Neural cell (in vitro differentiated cells): ENCODE data around the gene OR2D2. TPM values are rescaled to one million over a fixed set of nuclear protein-coding genes. Genes with fewer than 3 reads are reported as not detected.

Experiments
- H2AFZ ChIP-seq: fragments of 200-600, 300-800 bp; sonication (generic), shearing (Covaris generic); 2 replicates; pipeline ENCODE4 v1.6.0; 2014; ENCODE audit warnings: low read depth, mild to moderate bottlenecking, antibody characterized with exemption, low read length, moderate library complexity
- H3F3A ChIP-seq: fragments of 200-600 bp; shearing (Covaris generic); 2 replicates; pipeline ENCODE4 v1.6.1; 2016; ENCODE audit warnings: mild to moderate bottlenecking, moderate library complexity, mixed read lengths, antibody characterized with exemption, low read length; ENCODE audit not compliant: insufficient read depth, poor library complexity, severe bottlenecking
- H3K27ac ChIP-seq: fragments of 200-600, 300-800 bp; sonication (generic), shearing (Covaris generic); 2 replicates; pipeline ENCODE4 v1.5.1; 2014; ENCODE audit warnings: mild to moderate bottlenecking, low read length, moderate library complexity
- H3K27me3 ChIP-seq: fragments of 300-800, 200-600 bp; sonication (generic), shearing (Covaris generic); 2 replicates; pipeline ENCODE4 v1.6.0; 2014; ENCODE audit warnings: mild to moderate bottlenecking, low read depth, low read length, moderate library complexity; ENCODE audit not compliant: insufficient read depth
- H3K36me3 ChIP-seq: fragments of 300-800, 200-600 bp; sonication (generic), shearing (Covaris generic); 2 replicates; pipeline ENCODE4 v1.5.1; 2014; ENCODE audit warnings: mild to moderate bottlenecking, antibody characterized with exemption, low read length, moderate library complexity; ENCODE audit not compliant: insufficient read depth
- H3K4me2 ChIP-seq: fragments of 300-800, 200-600 bp; sonication (generic), shearing (Covaris generic); 2 replicates; pipeline ENCODE4 v1.6.0; 2014; ENCODE audit warnings: mild to moderate bottlenecking, low read length
- H3K4me3 ChIP-seq: fragments of 300-800, 200-600 bp; sonication (generic), shearing (Covaris generic); 2 replicates; pipeline ENCODE4 v1.5.1; 2014; ENCODE audit warnings: mild to moderate bottlenecking, low read length, moderate library complexity
- H3K79me2 ChIP-seq: fragments of 200-600 bp; shearing (Covaris generic); replicated peaks from 2 replicates; pipeline ENCODE4 v1.6.0; 2014; ENCODE audit warnings: mild to moderate bottlenecking, low read length, moderate library complexity; ENCODE audit not compliant: insufficient read depth
- H3K9ac ChIP-seq: fragments of 300-800, 200-600 bp; sonication (generic), shearing (Covaris generic); 2 replicates; pipeline ENCODE4 v1.6.1; 2016; ENCODE audit warnings: mild to moderate bottlenecking, low read length, mixed read lengths
- H3K9me2 ChIP-seq: fragments of 200-600 bp; shearing (Covaris generic); 2 replicates; pipeline ENCODE4 v1.6.1; 2016; ENCODE audit warnings: mild to moderate bottlenecking, low read length, mixed read lengths; ENCODE audit not compliant: insufficient read depth
- H3K9me3 ChIP-seq: fragments of 200-600, 300-800 bp; sonication (generic), shearing (Covaris generic); 2 replicates; pipeline ENCODE4 v1.6.1; 2016; ENCODE audit warnings: mild to moderate bottlenecking, mixed run types, low read length, moderate library complexity, mixed read lengths
- H4K20me1 ChIP-seq: fragments of 200-600 bp; shearing (Covaris generic); 2 replicates; pipeline ENCODE4 v1.6.1; 2016; ENCODE audit warnings: mild to moderate bottlenecking, mixed run types; ENCODE audit not compliant: insufficient read depth
- EP300 ChIP-seq: fragments of 450-650 bp; conservative IDR thresholded peaks from 2 replicates; pipeline ENCODE4 v1.6.1; 2014; ENCODE audit warnings: antibody characterized with exemption, mild to moderate bottlenecking, moderate library complexity; ENCODE audit not compliant: poor library complexity, severe bottlenecking
- EZH2 ChIP-seq: fragments of 200-600, 300-800 bp; shearing (Covaris generic), sonication (generic); IDR thresholded peaks from 2 replicates; pipeline ENCODE4 v1.6.1; 2014; ENCODE audit warnings: antibody characterized with exemption, low read length, borderline replicate concordance, mild to moderate bottlenecking; ENCODE audit not compliant: insufficient read depth, poor library complexity, severe bottlenecking
- MXI1 ChIP-seq: fragments of 450-650 bp; conservative IDR thresholded peaks from 2 replicates; pipeline ENCODE4 v1.6.1; 2014; ENCODE audit warnings: antibody characterized with exemption, mild to moderate bottlenecking; ENCODE audit not compliant: poor library complexity, severe bottlenecking
- POLR2AphosphoS5 ChIP-seq: IDR thresholded peaks from 2 replicates; pipeline ENCODE4 v1.6.1; 2012
- RAD21 ChIP-seq: fragments of 450-650 bp; conservative IDR thresholded peaks from 2 replicates; pipeline ENCODE4 v1.6.1; 2014; ENCODE audit warnings: antibody characterized with exemption, mild to moderate bottlenecking, moderate library complexity
- SMC3 ChIP-seq: fragments of 450-650 bp; conservative IDR thresholded peaks from 2 replicates; pipeline ENCODE4 v1.6.1; 2014; ENCODE audit warnings: antibody characterized with exemption, mild to moderate bottlenecking, moderate library complexity; ENCODE audit not compliant: poor library complexity
- TAF1 ChIP-seq: IDR thresholded peaks from 2 replicates; pipeline ENCODE4 v1.6.1; 2012; ENCODE audit warnings: low read depth
- polyA plus RNA-seq: library from polyadenylated mRNA; depleted of rRNA; stranded (reverse); fragments of >200 nt; gene quantifications from 2 replicates; pipeline ENCODE4 v1.2.3, GENCODE V29; 2014
- TF ChIP-seq, protein P1 (sequence below): fragments of 450-650 bp; IDR thresholded peaks from 2 replicates; pipeline ENCODE4 v1.5.1; 2014; ENCODE audit warnings: antibody characterized with exemption, mild to moderate bottlenecking, moderate library complexity; ENCODE audit not compliant: poor library complexity, severe bottlenecking
- TF ChIP-seq, protein P2 (sequence below): IDR thresholded peaks from 2 replicates; pipeline ENCODE4 v1.6.1; 2012; ENCODE audit warnings: borderline replicate concordance

OR2D2 gene
- polyA plus RNA-seq, 1 donor from 2014 or later: not detected

DNA sequence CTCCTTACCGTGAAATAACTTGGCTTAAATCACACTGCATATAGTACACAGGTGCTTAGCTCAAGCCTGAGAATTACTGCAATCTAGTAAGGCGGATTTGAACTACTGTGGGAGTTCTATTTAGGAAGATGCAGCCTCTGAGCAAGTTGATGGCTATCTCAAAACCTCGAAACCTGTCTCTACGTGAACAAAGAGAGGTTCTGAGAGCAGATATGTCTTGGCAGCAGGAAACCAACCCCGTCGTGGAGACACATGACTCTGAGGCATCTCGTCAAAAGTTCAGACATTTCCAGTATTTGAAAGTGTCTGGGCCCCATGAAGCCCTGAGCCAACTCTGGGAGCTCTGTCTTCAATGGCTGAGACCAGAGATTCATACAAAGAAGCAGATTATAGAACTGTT lies 39.8 kb upstream of the OR2D2 start:
- TF ChIP-seq EZH2 (no peak), POLR2AphosphoS5 (no peak), EP300 (no peak), SMC3 (no peak), RAD21 (no peak), MXI1 (no peak), TAF1 (no peak)
- TF ChIP-seq, protein P1, sequence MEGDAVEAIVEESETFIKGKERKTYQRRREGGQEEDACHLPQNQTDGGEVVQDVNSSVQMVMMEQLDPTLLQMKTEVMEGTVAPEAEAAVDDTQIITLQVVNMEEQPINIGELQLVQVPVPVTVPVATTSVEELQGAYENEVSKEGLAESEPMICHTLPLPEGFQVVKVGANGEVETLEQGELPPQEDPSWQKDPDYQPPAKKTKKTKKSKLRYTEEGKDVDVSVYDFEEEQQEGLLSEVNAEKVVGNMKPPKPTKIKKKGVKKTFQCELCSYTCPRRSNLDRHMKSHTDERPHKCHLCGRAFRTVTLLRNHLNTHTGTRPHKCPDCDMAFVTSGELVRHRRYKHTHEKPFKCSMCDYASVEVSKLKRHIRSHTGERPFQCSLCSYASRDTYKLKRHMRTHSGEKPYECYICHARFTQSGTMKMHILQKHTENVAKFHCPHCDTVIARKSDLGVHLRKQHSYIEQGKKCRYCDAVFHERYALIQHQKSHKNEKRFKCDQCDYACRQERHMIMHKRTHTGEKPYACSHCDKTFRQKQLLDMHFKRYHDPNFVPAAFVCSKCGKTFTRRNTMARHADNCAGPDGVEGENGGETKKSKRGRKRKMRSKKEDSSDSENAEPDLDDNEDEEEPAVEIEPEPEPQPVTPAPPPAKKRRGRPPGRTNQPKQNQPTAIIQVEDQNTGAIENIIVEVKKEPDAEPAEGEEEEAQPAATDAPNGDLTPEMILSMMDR: no peak
- TF ChIP-seq, protein P2, sequence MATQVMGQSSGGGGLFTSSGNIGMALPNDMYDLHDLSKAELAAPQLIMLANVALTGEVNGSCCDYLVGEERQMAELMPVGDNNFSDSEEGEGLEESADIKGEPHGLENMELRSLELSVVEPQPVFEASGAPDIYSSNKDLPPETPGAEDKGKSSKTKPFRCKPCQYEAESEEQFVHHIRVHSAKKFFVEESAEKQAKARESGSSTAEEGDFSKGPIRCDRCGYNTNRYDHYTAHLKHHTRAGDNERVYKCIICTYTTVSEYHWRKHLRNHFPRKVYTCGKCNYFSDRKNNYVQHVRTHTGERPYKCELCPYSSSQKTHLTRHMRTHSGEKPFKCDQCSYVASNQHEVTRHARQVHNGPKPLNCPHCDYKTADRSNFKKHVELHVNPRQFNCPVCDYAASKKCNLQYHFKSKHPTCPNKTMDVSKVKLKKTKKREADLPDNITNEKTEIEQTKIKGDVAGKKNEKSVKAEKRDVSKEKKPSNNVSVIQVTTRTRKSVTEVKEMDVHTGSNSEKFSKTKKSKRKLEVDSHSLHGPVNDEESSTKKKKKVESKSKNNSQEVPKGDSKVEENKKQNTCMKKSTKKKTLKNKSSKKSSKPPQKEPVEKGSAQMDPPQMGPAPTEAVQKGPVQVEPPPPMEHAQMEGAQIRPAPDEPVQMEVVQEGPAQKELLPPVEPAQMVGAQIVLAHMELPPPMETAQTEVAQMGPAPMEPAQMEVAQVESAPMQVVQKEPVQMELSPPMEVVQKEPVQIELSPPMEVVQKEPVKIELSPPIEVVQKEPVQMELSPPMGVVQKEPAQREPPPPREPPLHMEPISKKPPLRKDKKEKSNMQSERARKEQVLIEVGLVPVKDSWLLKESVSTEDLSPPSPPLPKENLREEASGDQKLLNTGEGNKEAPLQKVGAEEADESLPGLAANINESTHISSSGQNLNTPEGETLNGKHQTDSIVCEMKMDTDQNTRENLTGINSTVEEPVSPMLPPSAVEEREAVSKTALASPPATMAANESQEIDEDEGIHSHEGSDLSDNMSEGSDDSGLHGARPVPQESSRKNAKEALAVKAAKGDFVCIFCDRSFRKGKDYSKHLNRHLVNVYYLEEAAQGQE: no peak
- H3K27ac ChIP-seq: no peak overlapping the region
- H3F3A ChIP-seq: no peaks in the 10 kb centered on the region
- H3K36me3 ChIP-seq: no peaks in the 10 kb centered on the region
- H3K9ac ChIP-seq: no peak overlapping the region
- no peak overlapping the region for H2AFZ ChIP-seq
- peaks cover 4% of the 10 kb centered on the region for H3K27me3 ChIP-seq
- no peak overlapping the region for H3K4me3 ChIP-seq
- no peak overlapping the region for H3K4me2 ChIP-seq
- no peaks in the 10 kb centered on the region for H3K79me2 ChIP-seq
- H3K9me2 ChIP-seq: no peaks in the 10 kb centered on the region
- no peaks in the 10 kb centered on the region for H3K9me3 ChIP-seq
- H4K20me1 ChIP-seq: no peaks in the 10 kb centered on the region

DNA sequence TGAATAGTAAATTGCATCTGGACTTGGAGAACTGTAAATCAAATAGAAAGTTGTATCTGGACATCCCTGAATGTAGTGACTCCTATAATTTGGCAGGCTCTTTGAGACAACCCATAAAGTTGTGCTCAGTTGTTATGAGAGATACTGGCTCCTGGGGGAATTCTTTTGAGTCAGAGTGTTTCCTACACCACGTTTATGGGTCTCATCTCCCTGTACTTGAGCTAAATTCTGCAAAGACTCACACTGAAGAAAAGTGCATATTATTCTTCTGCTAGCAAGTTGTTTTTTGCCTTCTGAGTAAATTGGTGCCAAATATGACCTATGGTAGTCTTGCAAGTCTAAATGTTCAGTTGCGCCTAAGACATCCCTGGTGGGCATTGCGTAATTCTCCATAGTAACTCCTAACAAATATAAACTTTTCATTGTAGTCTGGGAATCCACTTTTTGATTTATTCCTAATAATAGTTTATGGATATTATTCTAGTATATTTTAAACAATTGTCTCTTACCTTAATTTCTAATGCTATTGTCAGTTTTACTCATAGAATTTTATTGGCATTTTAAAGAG lies 38.9 kb upstream of the OR2D2 start:
- Histone ChIP-seq H3K4me2 (no peak overlapping the region), H3K9me3 (no peaks in the 10 kb centered on the region), H3K27ac (no peak overlapping the region), H3F3A (no peaks in the 10 kb centered on the region), H3K79me2 (no peaks in the 10 kb centered on the region), H3K9ac (no peak overlapping the region), H3K36me3 (no peaks in the 10 kb centered on the region), H3K9me2 (no peaks in the 10 kb centered on the region), H4K20me1 (no peaks in the 10 kb centered on the region), H3K27me3 (peaks cover 4% of the 10 kb centered on the region), H2AFZ (no peak overlapping the region), H3K4me3 (no peak overlapping the region)
- TF ChIP-seq EP300 (no peak), MXI1 (no peak), SMC3 (no peak), TAF1 (no peak)
- TF ChIP-seq, protein P2: no peak
